ENCODE measurements around the gene NLRP6.

The NLRP6 gene

GRCh38 chr11:253160-253885, 24.9 kb upstream of the NLRP6 start:
- Histone ChIP-seq H3K36me3 (ENCODE audit: control insufficient read depth, insufficient read depth, low read length) (peaks cover 7% of the 10 kb centered on the region), H3K9ac (ENCODE audit: low read length) (no peak overlapping the region)

GRCh38 chr11:253886-254270, 24.3 kb upstream of the NLRP6 start:
- no peak overlapping the region for H3K56ac ChIP-seq (ENCODE audit: low read length)
- H2BK120ac ChIP-seq (ENCODE audit: low read depth, low read length), result no peak overlapping the region
- no peak overlapping the region for H2BK15ac ChIP-seq (replicated peaks; ENCODE audit: low read depth)
- H3K9ac ChIP-seq (ENCODE audit: low read length), result no peak overlapping the region
- H3K36me3 ChIP-seq (ENCODE audit: control insufficient read depth, insufficient read depth, low read length), result peaks cover 5% of the 10 kb centered on the region
- no peak overlapping the region for H3K4ac ChIP-seq (ENCODE audit: low read depth, low read length)
- H3K27ac ChIP-seq (ENCODE audit: low read depth, low read length), result no peak overlapping the region
- no peak overlapping the region for H3K18ac ChIP-seq (ENCODE audit: low read length)
- no peaks in the 10 kb centered on the region for H3K79me1 ChIP-seq (ENCODE audit: low read length)
- no peaks in the 10 kb centered on the region for H3K4me1 ChIP-seq (ENCODE audit: control insufficient read depth, low read depth, low read length)
- H3K4me3 ChIP-seq (ENCODE audit: low read length), result no peak overlapping the region
- no peak for DNase-seq
- no peak overlapping the region for H2BK5ac ChIP-seq (ENCODE audit: low read length)
- H3K27me3 ChIP-seq (ENCODE audit: insufficient read depth, low read length, poor library complexity), result no peaks in the 10 kb centered on the region
- H4K8ac ChIP-seq (ENCODE audit: low read depth, low read length), result no peak overlapping the region
- WGBS (ENCODE audit: extremely low coverage, insufficient coverage, low lambda C conversion rate), result no CpG with 5 or more reads among the region's 5 CpGs
- no peak overlapping the region for H3K23ac ChIP-seq (ENCODE audit: low read length)
- no peaks in the 10 kb centered on the region for H3K79me2 ChIP-seq (ENCODE audit: control insufficient read depth, insufficient read depth, low read length)
- no peak overlapping the region for H2AK5ac ChIP-seq (ENCODE audit: low read length)
- H4K5ac ChIP-seq (ENCODE audit: low read length), result no peak overlapping the region
- no peak overlapping the region for H3K4me2 ChIP-seq (ENCODE audit: low read length)

More at GRCh38 chr11:253160-253885, 24.9 kb upstream of the NLRP6 start:
- Histone ChIP-seq H4K5ac (ENCODE audit: low read length) (no peak overlapping the region), H2BK15ac (replicated peaks; ENCODE audit: low read depth) (no peak overlapping the region), H3K79me1 (ENCODE audit: low read length) (no peaks in the 10 kb centered on the region), H3K18ac (ENCODE audit: low read length) (no peak overlapping the region), H2BK120ac (ENCODE audit: low read depth, low read length) (no peak overlapping the region), H3K4ac (ENCODE audit: low read depth, low read length) (no peak overlapping the region), H3K56ac (ENCODE audit: low read length) (no peak overlapping the region), H3K79me2 (ENCODE audit: control insufficient read depth, insufficient read depth, low read length) (no peaks in the 10 kb centered on the region), H3K23ac (ENCODE audit: low read length) (no peak overlapping the region), H3K27ac (ENCODE audit: low read depth, low read length) (no peak overlapping the region), H3K4me2 (ENCODE audit: low read length) (no peak overlapping the region), H2BK5ac (ENCODE audit: low read length) (no peak overlapping the region), H3K27me3 (ENCODE audit: insufficient read depth, low read length, poor library complexity) (no peaks in the 10 kb centered on the region), H3K4me3 (ENCODE audit: low read length) (no peak overlapping the region), H3K4me1 (ENCODE audit: control insufficient read depth, low read depth, low read length) (no peaks in the 10 kb centered on the region), H2AK5ac (ENCODE audit: low read length) (no peak overlapping the region), H4K8ac (ENCODE audit: low read depth, low read length) (no peak overlapping the region)
- WGBS (ENCODE audit: extremely low coverage, insufficient coverage, low lambda C conversion rate), result no CpG with 5 or more reads among the region's 13 CpGs
- DNase-seq, result no peak

GRCh38 chr11:255176-255575, 23.0 kb upstream of the NLRP6 start:
- H4K5ac ChIP-seq (ENCODE audit: low read length), result no peak overlapping the region
- no peak overlapping the region for H4K8ac ChIP-seq (ENCODE audit: low read depth, low read length)
- no peak overlapping the region for H3K9ac ChIP-seq (ENCODE audit: low read length)
- no peaks in the 10 kb centered on the region for H3K27me3 ChIP-seq (ENCODE audit: insufficient read depth, low read length, poor library complexity)
- peaks cover 3% of the 10 kb centered on the region for H3K36me3 ChIP-seq (ENCODE audit: control insufficient read depth, insufficient read depth, low read length)
- no peak overlapping the region for H3K23ac ChIP-seq (ENCODE audit: low read length)
- whole genome bisulfite sequencing (ENCODE audit: extremely low coverage, insufficient coverage, low lambda C conversion rate), result no CpG with 5 or more reads among the region's 3 CpGs
- no peak overlapping the region for H2AK5ac ChIP-seq (ENCODE audit: low read length)
- no peak overlapping the region for H3K4me2 ChIP-seq (ENCODE audit: low read length)
- H3K4me3 ChIP-seq (ENCODE audit: low read length), result no peak overlapping the region
- no peak overlapping the region for H3K56ac ChIP-seq (ENCODE audit: low read length)
- H3K4me1 ChIP-seq (ENCODE audit: control insufficient read depth, low read depth, low read length), result no peaks in the 10 kb centered on the region
- H3K4ac ChIP-seq (ENCODE audit: low read depth, low read length), result no peak overlapping the region
- H2BK15ac ChIP-seq (replicated peaks; ENCODE audit: low read depth), result no peak overlapping the region
- H2BK120ac ChIP-seq (ENCODE audit: low read depth, low read length), result no peak overlapping the region
- H3K79me2 ChIP-seq (ENCODE audit: control insufficient read depth, insufficient read depth, low read length), result no peaks in the 10 kb centered on the region
- H3K27ac ChIP-seq (ENCODE audit: low read depth, low read length), result no peak overlapping the region
- DNase-seq, result no peak
- H3K79me1 ChIP-seq (ENCODE audit: low read length), result no peaks in the 10 kb centered on the region
- H3K18ac ChIP-seq (ENCODE audit: low read length), result no peak overlapping the region
- no peak overlapping the region for H2BK5ac ChIP-seq (ENCODE audit: low read length)

GRCh38 chr11:255816-256215, 22.4 kb upstream of the NLRP6 start:
- no peak overlapping the region for H2AK5ac ChIP-seq (ENCODE audit: low read length)
- no peaks in the 10 kb centered on the region for H3K27me3 ChIP-seq (ENCODE audit: insufficient read depth, low read length, poor library complexity)
- no peak overlapping the region for H2BK120ac ChIP-seq (ENCODE audit: low read depth, low read length)
- H3K27ac ChIP-seq (ENCODE audit: low read depth, low read length), result no peak overlapping the region
- no peak overlapping the region for H3K9ac ChIP-seq (ENCODE audit: low read length)
- no peak overlapping the region for H4K8ac ChIP-seq (ENCODE audit: low read depth, low read length)
- no peaks in the 10 kb centered on the region for H3K79me2 ChIP-seq (ENCODE audit: control insufficient read depth, insufficient read depth, low read length)
- H3K18ac ChIP-seq (ENCODE audit: low read length), result no peak overlapping the region
- no peaks in the 10 kb centered on the region for H3K4me1 ChIP-seq (ENCODE audit: control insufficient read depth, low read depth, low read length)
- no peaks in the 10 kb centered on the region for H3K79me1 ChIP-seq (ENCODE audit: low read length)
- H3K4me3 ChIP-seq (ENCODE audit: low read length), result no peak overlapping the region
- H3K4me2 ChIP-seq (ENCODE audit: low read length), result no peak overlapping the region
- H2BK5ac ChIP-seq (ENCODE audit: low read length), result no peak overlapping the region
- peaks cover 3% of the 10 kb centered on the region for H3K36me3 ChIP-seq (ENCODE audit: control insufficient read depth, insufficient read depth, low read length)
- H2BK15ac ChIP-seq (replicated peaks; ENCODE audit: low read depth), result no peak overlapping the region
- no peak for DNase-seq
- H4K5ac ChIP-seq (ENCODE audit: low read length), result no peak overlapping the region
- H3K23ac ChIP-seq (ENCODE audit: low read length), result no peak overlapping the region
- H3K56ac ChIP-seq (ENCODE audit: low read length), result no peak overlapping the region
- no CpG with 5 or more reads among the region's 2 CpGs for WGBS (ENCODE audit: extremely low coverage, insufficient coverage, low lambda C conversion rate)
- no peak overlapping the region for H3K4ac ChIP-seq (ENCODE audit: low read depth, low read length)

- no peak for DNase-seq
Observed at GRCh38 chr11:256952-257737, 21.1 kb upstream of the NLRP6 start.

More at GRCh38 chr11:256952-257737, 21.1 kb upstream of the NLRP6 start:
- H4K5ac ChIP-seq (ENCODE audit: low read length), result no peak overlapping the region
- H3K4ac ChIP-seq (ENCODE audit: low read depth, low read length), result no peak overlapping the region
- no peak overlapping the region for H3K23ac ChIP-seq (ENCODE audit: low read length)
- no peak overlapping the region for H2BK5ac ChIP-seq (ENCODE audit: low read length)
- H2BK15ac ChIP-seq (replicated peaks; ENCODE audit: low read depth), result no peak overlapping the region
- H3K4me2 ChIP-seq (ENCODE audit: low read length), result no peak overlapping the region
- H3K4me3 ChIP-seq (ENCODE audit: low read length), result no peak overlapping the region
- H3K79me1 ChIP-seq (ENCODE audit: low read length), result no peaks in the 10 kb centered on the region
- no peak overlapping the region for H2AK5ac ChIP-seq (ENCODE audit: low read length)
- no peak overlapping the region for H3K18ac ChIP-seq (ENCODE audit: low read length)
- H3K79me2 ChIP-seq (ENCODE audit: control insufficient read depth, insufficient read depth, low read length), result no peaks in the 10 kb centered on the region
- H3K36me3 ChIP-seq (ENCODE audit: control insufficient read depth, insufficient read depth, low read length), result no peaks in the 10 kb centered on the region
- no peak overlapping the region for H3K56ac ChIP-seq (ENCODE audit: low read length)
- no peaks in the 10 kb centered on the region for H3K27me3 ChIP-seq (ENCODE audit: insufficient read depth, low read length, poor library complexity)
- no peak overlapping the region for H3K9ac ChIP-seq (ENCODE audit: low read length)
- H3K27ac ChIP-seq (ENCODE audit: low read depth, low read length), result no peak overlapping the region
- H3K4me1 ChIP-seq (ENCODE audit: control insufficient read depth, low read depth, low read length), result no peaks in the 10 kb centered on the region
- WGBS (ENCODE audit: extremely low coverage, insufficient coverage, low lambda C conversion rate), result no CpG with 5 or more reads among the region's 14 CpGs
- H4K8ac ChIP-seq (ENCODE audit: low read depth, low read length), result no peak overlapping the region
- no peak overlapping the region for H2BK120ac ChIP-seq (ENCODE audit: low read depth, low read length)

Data from mesendoderm (in vitro differentiated cells).